A549 treated with Hydrocortisone at 1 μM for 4 hours (cell line): ENCODE data around the gene MAGEC3. TPM values are rescaled to one million over a fixed set of nuclear protein-coding genes. Genes with fewer than 3 reads are reported as not detected.

ENCODE experiments used
- total RNA-seq: library from RNA; stranded (reverse); fragments of 200-300 nt; extraction: Qiagen RNA extraction; gene quantifications from 5 replicates; pipeline ENCODE4 v1.2.3, GENCODE V29; 2022

The MAGEC3 gene
- not detected in 5 replicates for total RNA-seq

GRCh38 chrX:141838016-141838415 lies at the start of gene MAGEC3:
TSS of gene MAGEC3 (plus strand) at chrX:141838316. CDS start at chrX:141838316, 0 bp downstream.

GRCh38 chrX:141903400-141904155 lies 65.5 kb downstream of the MAGEC3 start, which contains the start of gene MAGEC1:
TSS of gene MAGEC1 (plus strand) at chrX:141903894. CDS start at chrX:141905073, 1,179 bp downstream.

Other genes starting within 250 kb of the MAGEC3 start
- 0.20 to 0.23 TPM in 2 of 5 replicates, not detected in the others for gene SPANXA2, start 248.6 kb upstream of the MAGEC3 start, total RNA-seq
- 0.18 to 0.48 TPM in 2 of 5 replicates, not detected in the others for gene SPANXD, start 139.6 kb upstream of the MAGEC3 start, total RNA-seq
- gene MAGEC1, start 65.6 kb downstream of the MAGEC3 start, total RNA-seq: 0.02 to 0.05 TPM (median 0.02 TPM) in 3 of 5 replicates, not detected in the others